Measurements from ENCODE around the gene CDK14.

The CDK14 gene

DNA sequence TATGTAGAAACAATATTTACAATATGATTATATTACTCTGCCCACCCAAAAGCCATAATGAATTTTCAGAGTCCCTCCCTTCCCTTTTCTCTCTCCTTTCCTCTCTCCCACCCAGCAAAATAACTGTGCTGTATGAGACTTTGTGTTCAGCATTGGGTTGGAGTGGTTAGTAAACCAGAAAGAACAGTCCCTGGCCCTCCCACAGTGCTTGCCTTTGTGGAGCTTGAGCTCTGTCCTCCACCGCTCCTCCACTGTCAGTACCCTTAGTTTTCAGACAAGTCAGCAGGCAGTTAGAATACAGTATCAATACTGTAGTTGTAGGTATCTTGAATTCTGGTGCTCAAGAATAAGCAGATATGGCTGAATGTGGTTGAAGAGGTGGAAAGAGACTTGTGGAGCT is 92.7 kb downstream of the CDK14 start:
- no peak for DNase-seq

DNA sequence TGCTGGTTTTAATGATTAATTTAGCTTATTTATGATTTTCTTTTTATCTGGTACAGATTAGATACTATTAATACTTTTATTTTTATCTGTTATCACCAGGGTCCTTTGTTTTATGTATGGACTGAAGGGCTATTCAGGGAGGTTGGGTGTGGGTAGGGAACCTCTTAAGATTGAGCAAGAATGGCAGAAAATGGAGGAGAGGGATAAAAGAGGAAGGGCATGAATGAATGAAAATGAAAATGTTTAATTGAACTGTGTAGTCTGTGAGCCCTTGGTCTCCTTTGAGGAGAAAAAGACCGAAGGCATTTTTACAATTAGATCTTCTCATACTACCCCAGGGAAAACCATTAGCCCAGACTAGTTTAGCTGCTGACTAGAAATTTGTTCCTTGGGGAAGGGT is 93.1 kb downstream of the CDK14 start:
- DNase-seq, result peak; percentile 6 to 27

DNA sequence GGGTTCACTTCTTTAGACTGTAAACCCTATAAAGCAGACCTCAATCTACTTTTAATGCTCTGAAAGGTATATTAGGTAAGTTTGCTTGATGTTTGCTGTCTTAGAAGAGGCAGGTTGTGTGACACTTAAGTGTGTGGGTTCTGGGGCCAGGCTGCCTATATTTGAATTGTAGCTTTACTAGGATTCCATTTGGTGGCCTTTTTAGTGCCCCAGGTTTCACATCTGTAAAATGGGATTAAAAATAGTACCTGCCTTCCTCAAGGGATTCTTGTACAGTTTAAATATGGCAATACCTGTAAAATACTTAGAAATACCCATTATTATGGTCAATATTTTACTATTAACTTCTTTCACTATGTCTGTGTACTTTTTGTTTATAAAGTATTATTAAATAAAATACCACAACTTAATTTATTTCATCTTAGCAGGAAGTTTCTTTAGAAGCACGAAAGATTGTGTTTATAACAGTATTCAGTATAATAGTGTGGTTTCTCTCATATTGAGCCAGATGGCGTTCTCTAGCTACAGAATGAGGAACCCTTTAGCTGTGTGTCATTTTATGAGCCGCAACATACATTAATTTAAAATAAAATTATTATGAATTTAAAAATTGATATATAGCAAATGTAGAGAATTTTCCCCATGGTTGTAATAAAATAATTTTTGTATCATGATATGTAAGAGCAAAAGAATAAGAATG is 94.2 kb downstream of the CDK14 start:
- no peak for DNase-seq

DNA sequence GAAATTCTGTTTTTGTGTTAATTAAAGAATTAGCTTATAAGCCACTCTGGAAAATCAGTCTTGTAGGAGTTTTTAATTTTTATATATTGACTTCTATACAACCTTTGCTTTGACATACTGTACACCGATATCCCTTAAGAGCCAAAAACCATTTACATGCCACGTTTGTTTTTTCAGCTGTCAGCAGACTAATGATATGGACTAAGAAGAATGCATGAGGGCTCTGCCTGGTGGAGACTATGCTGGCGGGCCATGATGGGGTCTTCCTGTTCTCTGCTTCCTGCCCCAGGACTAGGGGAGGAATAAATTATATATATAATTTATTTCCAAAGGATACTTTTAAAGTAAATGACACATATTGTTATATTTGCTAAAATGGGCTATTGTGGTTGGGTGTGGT is 96.3 kb downstream of the CDK14 start:
- no peak for DNase-seq

DNA sequence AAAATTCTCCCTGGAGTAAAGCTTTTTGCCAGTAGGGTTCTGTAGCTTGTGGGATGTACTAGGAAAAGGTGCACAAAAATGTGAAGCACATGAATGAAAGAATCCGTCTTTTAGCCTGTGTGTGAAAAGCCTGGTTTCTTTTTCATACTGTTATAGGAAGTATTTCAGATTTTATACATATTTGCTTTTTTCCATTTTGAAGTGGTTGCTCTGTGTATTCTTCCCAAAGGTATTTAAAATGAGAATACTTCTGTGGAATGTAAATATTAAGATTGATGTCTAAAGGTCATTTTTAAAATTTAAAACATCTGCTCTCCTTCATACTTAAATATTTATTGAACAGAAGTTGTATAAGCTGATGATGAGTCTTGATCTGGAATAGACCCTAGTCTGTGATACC is 96.8 kb downstream of the CDK14 start:
- no peak for DNase-seq

DNA sequence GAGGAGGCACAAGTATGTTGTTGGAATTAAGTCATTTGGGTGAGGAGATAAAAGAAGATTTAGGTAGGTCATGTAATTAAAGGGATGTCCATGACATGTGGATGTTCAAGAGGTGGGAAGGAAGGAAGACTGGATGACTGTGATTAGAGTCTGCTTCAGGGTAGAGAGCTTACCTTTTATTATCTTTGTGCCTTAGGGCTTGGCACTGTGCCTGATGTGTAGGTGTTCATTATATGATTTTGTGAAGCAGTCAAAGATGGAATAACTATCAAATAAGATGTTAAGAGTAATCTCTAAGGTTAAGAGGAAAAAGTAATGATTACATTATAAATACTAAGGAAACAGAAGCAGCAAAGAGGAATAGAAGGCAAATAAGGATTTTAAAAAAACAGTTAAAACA is 97.8 kb downstream of the CDK14 start:
- DNase-seq, result no peak

DNA sequence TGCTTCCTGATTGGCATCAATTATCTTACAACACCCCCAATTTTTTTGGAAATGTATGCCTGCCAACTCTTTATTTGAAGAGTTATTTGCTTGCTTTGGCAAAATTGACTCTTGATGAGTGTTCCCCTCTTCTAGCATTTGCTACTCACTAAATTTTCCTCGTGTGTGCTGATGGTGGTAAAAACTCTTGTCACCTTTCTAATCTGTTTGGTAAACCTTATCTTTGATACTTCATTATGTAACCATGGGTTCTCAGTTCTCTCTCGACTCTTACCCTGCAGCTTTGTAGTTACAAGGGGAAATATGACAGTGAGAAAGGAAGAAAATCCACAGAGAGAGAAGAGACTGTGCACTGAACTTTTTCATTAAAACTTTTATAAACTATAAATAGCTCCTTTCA is 102.5 kb downstream of the CDK14 start:
- DNase-seq, result no peak

DNA sequence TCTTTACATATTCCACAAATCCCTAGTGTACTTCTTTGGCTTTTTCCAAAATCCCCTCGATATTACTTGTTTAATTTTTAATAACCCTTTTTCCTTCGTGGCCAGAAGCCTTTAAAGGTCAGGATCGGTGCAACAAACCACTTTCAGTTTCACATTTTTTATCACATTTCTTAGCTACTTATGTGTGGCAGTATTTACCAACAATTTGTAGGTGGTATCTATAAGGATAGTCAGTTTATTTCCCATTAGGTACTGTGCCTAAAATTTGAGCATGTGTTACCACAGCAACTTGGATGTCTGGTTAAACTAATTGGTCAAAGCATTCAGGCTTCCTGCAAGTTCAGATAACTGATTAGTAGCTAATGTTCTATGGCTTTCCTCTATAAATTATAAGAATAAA is 104.9 kb downstream of the CDK14 start:
- no peak for DNase-seq

DNA sequence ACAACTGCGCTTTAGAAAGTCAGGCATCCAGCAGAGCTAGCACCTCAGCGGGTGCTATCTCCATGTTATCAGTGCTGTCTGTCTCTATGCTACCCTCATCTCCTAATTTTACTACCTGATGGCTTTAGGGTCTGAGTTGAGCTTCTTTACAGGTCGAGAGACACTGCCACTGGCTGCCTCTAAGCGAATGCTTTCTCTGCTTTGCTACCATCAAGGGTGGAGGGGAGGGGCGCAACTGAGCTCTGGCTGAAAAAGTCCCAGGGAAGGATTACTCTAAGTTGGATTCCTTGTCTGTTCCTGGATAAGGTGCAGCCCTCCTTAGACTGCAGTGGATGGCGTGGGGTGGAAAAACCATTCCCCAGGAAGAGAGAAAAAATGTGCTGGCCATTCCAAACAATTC is 105.7 kb downstream of the CDK14 start:
- DNase-seq, result no peak

DNA sequence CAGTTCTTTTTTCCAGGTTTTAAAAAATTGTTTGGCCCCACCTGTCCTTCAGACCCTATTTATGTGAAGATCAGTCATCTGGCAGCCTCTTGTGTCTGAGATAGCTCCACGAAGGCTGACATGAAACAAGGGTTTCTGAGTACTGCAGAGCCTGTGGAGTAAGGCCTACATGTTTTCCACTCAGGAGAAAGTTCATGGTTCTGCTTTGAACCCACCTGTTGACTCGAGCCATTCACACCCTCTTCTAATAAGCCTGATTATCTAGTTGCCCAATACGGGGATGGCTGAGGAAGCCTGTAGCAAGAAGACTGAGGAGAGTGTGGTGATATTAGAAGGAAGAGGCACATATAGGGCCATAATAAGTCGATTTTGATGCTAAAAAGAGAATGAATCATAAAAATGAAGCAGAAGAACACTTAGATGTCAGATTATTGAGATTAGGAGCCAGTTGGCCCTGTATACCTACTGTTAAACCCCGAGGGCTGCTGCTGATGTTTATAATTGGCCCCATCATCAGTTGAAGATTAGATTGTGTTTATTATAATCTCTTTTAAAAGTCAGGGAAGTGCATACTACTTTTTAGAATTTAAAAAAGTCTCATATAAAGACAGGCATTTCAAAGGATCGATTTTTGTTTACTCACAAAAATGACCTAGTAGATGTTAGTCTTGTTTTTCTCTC is 109.4 kb downstream of the CDK14 start:
- DNase-seq, result no peak

DNA sequence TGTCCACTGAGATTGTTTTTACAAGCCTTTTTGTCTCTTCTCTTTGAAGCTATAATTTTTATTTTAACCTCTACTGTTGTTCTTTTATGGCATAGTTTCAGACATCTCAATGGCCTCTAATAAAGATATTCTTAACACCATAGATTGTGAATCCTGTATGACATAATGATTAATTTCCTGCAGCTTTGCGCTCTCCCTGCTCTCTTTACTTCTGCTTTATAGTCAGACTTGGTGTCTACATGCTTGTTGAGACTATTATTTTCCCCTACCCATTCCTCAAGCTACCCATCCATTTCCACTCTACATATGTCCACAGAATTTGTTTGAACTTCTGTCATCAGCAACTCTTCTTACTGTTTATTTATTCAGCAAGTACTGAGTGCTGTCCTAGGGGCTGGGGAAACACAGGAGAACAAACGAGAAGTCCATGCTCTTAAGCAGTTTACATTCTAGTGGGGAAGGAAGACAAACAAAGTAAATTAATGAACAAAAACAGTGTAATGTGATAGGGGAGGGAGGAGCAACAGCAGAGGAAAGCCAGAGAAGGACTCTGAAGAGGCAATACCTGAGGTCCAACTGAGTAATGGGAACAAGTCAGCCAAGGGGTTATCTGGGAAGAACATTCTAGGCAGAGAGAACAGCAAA is 110.1 kb downstream of the CDK14 start:
- peak in 1 of 2 donors; percentile 16 for DNase-seq

DNA sequence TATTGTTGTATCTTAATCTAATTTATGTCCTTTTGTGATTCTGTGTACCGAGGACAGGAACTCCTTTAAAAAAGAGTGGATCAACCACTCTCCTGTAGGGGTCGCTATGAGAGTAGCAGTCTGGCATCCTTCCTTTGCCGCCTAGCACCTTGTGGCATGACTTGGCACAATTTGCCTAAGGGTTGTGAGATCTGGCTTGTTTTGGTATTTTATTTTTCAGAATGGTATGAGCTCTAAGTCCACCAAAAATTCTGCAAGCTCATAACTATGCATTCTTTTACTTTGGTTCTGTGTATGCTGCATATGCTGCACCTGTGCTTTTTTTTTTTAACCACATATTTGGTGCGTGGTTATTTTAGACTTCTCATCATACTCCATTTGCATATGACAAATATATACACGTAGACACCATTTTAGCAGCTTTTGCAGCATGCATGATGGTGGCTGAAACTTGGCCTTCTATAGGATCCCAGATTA is 112.8 kb downstream of the CDK14 start:
- DNase-seq, result peak in 1 of 2 donors; percentile 28

DNA sequence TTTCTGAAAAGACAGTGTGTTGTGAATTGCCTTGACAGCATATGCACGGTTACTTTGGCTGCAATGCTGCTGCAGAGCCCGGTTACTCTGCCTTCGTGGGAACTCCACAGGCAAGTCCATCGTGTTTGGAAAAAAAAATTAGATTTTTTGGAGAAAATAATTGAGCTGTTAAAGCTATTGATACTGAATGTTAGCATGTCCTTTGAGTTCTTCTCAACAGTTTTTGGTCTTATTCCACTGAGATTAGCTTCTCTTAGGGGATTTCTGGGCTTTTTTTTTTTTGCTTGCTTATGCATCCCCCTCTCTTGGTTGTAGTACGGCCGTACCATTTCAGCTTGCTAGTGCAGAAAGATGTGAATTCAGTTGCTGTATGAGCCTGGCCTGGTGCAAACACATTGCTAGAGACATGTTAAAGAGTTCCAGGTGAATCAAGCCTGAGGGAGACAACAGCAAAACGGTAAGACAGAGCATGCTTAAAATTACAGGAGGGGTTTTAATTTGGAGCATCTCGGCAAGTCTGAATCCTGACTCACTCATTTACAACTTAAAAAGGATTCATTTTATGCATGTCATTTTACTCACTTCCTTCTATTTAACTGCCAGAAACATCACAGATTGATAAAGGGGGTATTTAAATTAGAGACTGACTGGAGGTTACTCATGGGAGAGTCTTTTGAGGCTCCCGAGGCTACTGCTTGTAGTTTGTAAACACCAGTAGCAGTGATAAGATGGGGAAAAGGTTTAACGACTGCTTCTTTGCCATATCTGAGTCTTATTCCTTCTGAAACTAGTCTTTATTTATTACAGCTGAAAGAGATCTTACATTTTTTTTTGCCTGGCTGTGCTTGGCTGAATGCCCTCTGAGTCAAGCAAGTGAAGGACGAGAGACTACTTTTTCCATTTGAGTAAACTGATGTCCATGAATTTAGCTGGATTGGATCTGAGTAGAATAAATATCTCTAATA is 113.7 kb downstream of the CDK14 start:
- DNase-seq, result no peak

DNA sequence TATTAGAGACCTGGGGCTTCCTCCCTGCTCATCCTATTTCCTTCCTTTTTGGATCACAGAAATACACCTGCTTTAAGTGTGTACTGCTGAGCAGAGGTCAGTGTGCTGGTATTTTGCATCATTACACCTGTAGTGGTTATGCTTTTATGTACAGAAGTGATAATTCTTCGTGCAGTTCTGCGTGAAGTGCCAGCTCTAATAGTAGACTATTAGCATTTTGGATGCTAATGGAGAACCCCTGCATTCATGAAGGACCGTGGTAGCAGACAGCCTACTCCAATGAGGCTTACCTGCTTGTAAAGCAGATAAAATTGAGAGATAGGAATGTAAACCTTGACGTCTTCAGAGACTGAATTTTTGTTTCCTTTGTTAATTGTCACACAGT is 114.3 kb downstream of the CDK14 start:
- DNase-seq, result no peak

DNA sequence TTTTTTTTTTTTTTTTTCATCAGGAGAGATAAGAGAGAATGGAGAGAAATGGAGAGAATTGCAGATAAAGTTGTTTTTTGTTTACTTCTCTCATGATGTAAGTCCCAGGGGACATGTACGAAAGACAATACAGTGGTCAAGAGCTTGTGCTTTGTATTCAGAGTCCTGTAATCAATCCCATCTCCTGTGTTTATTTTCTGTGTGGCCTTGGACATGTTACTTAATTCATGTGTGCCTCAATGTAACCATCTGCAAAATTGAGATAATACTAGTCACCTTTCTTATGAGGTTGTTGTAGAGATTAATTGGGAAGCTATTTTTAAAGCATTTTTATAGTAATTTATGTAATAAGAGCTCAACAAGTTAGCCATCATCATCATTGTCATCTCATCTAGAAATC is 117.5 kb downstream of the CDK14 start:
- no peak for DNase-seq

DNA sequence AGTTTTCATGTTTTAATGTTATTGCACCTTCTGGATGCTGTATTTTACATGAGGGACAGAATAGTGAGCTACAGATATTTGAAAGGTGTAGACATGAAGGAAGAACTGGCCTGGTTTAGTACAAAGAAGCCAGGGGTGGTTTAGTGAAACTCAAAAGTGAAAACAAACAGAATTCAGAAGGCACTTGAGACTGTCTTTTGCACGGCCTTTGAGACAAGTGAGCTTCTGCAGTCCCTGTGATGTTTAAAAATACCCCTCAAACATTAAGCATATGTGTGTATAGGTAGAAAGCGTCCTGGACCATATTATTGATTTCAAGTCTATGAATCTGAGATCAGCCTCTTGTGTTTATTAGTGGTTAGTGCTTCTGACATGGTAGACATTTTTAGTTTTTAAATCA is 118.9 kb downstream of the CDK14 start:
- no peak for DNase-seq

DNA sequence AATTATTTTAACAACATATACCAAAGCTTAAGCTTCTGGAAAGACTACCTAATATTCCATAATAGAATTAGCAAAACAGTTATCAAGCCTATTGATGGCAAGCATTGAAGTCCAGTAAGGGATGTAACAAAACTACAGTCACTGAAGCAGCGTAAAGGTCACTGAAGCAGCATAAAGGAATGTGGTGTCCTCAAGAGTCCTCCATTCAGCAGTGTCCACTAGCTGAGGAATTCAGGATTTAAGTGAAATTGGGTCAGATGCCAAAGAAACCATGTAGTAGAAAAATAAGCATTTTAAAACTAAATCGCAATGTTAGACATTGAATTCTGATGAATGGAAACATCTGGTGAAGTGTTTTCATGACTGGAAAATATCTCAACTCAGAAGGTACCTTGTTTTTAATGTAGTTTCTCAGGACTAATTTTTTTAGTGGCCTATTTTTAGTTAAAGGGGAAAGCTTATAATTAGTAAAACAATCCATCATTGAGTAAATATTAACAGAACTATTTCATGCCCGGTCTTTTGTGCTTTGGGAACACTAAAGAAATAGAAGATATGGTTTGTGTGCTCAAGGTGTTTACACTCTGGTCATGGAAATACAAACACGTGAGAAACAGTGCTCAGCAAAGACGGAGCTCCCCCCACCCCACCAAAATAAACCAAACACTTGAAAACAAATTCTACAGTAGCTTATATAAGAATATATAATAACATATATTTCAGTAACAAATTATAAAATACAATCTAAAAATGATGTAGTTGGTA is 121.4 kb downstream of the CDK14 start:
- DNase-seq, result no peak

DNA sequence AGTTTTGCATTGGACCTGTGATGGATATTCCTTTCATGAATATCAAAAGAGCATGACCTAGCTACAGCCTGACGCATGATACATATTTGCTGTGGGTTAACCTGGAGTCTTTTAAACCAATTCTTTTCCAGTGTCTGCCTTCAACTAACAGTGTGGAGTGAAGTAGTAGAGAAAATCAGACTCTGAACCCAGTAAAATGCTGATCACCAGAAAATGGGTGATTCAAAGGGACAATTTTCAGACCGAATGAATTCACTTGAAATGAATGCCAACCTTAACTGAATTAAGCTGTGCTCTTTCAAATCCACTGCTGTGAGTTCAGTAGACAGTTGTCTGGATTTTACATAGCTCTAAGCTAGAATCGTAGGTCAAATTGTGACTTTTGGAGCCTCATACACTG is 123.0 kb downstream of the CDK14 start:
- no peak for DNase-seq

DNA sequence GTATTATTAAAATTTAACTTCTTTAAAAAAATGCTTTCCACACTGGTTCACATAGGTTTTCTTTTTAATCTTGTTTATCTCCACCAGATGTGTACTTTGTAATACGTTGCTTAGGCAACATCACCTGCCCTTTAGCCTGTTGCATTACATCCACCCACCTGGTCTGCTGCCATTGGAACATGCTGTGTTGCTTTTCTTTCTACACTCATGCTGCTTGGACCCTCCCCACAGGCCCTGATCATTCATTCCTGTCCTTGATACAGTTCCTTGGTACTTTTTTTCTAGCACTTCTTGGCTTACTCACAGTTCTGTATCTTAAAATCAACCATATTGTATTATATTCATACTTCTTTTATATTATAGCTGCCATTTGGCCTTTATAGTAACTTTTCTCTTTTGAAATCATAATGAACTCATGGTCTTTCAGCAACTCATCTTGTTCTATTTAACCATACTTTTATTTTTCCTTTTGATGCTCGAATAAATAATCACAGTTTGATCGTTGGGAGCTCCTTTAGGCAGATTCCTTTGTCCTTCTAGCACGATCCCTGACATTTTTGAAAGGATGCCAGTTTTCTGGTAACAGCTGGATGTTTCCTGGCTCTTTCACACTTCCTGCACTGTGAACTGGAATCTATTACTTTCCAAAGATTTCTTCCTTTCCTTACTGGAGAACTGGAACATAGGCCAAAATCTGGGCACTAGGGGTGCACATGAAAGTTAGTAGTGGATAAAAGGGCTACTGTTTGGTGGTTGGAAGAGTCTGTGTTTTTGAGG is 125.1 kb downstream of the CDK14 start:
- DNase-seq, result no peak

DNA sequence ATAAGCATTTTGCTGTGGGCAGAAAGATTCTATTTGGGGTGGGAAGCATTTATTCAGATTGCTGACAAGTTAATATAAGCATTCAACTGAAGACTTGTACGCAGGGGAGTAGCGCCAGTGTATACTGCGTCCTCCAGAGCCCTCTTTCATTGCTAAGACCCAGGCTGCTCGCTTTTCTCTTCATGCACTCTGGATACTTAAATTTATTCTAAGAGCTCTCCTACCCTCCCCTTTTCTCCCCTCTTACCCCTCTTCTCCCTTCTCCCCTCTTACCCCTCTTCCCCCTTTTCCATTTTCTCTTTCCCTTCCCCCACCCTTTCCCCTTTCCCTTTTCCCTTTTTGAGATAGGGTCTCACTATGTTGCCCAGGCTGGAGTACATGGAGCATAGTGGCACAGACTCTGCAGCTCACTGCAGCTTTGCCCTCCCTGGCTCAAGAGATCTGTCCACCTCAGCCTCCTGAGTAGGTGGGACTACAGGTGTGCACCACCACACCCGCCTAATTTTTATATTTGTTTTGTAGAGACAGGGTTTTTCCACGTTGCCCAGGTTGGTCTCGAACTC is 125.8 kb downstream of the CDK14 start:
- no peak for DNase-seq

DNA sequence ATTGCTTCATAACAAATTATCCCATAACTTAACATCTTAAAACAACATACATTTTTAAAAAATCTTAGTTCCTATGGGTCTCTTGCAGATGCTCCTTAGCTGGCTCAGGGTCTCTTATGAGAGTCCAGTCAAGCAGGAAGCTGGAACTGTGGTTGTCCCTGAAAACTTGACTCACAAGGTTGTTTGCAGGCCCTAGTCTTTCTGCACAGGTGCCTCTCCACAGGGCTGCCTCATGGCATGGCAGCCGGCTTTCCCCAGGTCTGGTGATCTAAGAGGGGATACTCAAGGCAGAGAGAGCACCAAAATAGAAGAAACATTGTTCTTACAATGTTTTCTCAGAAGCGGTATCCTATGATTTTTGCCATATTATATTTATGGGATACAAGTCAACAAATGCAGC is 127.1 kb downstream of the CDK14 start:
- DNase-seq, result no peak
